RCC 7860 (cell line): ENCODE measurements around the gene SERPINA5.
"Not testable (repeated sequence)": the region's sequence is repeated elsewhere in the genome, so short reads cannot be mapped to it uniquely, and the experiment has no call there.

ENCODE experiments used
- DNase-seq: peaks from one replicate; pipeline ENCODE4 v3.0.0-alpha.2; 2015; ENCODE audit warnings: low spot score
- FAIRE-seq: peaks from 2 replicates; lab custom pipeline; 2012; peaks lifted over from hg19 to GRCh38; lab: Jason Lieb, UNC

SERPINA5 gene

GRCh38 chr14:94598816-94599655, 17.8 kb downstream of the SERPINA5 start:
- FAIRE-seq (peak; percentile 85), DNase-seq (peak; percentile 93)

- DNase-seq (peak; percentile 41), FAIRE-seq (no peak)
These were observed 18.4 kb downstream of the SERPINA5 start for GRCh38 chr14:94599656-94600004.

DNA sequence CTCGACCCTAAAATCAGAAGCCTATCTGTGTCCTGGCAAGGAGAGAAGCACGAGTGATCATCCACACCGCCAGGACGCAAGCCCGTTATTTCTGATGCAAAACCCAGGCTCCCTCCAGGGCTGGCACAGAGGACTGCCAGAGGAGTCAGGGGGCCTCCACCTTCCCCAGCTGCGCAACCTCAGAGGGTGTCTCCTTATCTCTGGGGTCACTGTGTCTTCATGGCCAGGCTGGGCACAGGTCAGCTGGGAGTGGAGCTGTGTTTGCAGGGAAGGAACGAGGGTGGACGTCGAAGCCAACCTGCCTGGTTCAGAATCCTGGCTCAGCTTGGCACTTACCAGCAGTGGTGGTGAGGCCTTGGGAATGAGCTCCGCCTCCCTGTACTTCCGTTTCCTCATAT, 18.9 kb downstream of the SERPINA5 start:
- FAIRE-seq = no peak

GRCh38 chr14:94601884-94602391, 20.7 kb downstream of the SERPINA5 start:
- DNase-seq = peak; percentile 31
- no peak for FAIRE-seq

More for the DNA sequence above, 18.9 kb downstream of the SERPINA5 start:
- no peak for DNase-seq

DNA sequence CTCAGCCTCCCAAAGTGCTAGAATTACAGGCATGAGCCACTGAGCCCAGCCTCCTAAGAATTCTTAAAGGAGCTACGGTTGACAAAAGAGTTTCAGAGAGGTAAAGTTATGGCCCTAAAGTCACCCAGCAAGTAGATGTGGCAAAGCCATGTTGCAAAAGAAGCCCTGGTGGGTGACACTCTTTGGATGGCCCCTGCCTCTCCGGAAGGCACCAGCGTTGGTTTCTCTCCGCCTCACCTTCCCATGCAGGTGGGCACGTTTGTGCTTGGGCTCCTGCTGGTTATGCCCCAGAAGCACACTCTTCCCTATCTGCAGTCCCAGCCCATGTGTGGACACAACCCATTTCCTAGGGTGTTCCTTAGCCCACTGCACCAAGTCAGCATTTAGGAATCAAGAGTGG, 21.5 kb downstream of the SERPINA5 start:
- no peak for FAIRE-seq
- no peak for DNase-seq

- DNase-seq (no peak), FAIRE-seq (no peak)
These were observed 24.1 kb downstream of the SERPINA5 start for GRCh38 chr14:94605361-94605760.

DNA sequence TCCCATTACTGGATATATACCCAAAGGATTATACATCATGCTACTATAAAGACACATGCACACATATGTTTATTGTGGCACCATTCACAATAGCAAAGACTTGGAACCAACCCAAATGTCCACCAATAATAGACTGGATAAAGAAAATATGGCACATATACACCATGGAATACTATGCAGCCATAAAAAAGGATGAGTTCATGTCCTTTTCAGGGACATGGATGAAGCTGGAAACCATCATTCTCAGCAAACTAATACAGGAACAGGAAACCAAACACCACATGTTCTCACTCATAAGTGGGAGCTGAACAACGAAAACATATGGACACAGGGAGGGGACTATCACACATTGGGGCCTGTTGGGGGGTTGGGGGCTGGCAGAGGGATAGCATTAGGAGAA, 27.7 kb downstream of the SERPINA5 start:
- DNase-seq, FAIRE-seq: not testable (repeated sequence)

GRCh38 chr14:94611179-94611578, 30.0 kb downstream of the SERPINA5 start:
- DNase-seq (no peak), FAIRE-seq (no peak)

GRCh38 chr14:94612174-94612573, 30.9 kb downstream of the SERPINA5 start, which contains the start of gene SERPINA3:
Gene SERPINA3, plus strand, starts transcription at chr14:94612391. Its CDS starts 2,051 bp downstream, at chr14:94614442.
- FAIRE-seq (no peak), DNase-seq (no peak)

GRCh38 chr14:94612580-94613554, 31.6 kb downstream of the SERPINA5 start:
- FAIRE-seq = no peak
- no peak for DNase-seq

GRCh38 chr14:94613720-94614644, 32.8 kb downstream of the SERPINA5 start:
- FAIRE-seq = no peak

DNA sequence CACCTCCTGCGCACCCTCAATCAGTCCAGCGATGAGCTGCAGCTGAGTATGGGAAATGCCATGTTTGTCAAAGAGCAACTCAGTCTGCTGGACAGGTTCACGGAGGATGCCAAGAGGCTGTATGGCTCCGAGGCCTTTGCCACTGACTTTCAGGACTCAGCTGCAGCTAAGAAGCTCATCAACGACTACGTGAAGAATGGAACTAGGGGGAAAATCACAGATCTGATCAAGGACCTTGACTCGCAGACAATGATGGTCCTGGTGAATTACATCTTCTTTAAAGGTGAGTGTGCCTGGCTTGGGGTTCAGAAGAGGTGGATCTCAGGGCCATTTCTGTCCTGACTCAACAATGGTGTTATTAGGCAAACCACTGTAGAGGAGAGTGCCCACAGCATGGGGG, 33.6 kb downstream of the SERPINA5 start:
- DNase-seq (no peak), FAIRE-seq (no peak)

More at GRCh38 chr14:94613720-94614644, 32.8 kb downstream of the SERPINA5 start:
- no peak for DNase-seq

DNA sequence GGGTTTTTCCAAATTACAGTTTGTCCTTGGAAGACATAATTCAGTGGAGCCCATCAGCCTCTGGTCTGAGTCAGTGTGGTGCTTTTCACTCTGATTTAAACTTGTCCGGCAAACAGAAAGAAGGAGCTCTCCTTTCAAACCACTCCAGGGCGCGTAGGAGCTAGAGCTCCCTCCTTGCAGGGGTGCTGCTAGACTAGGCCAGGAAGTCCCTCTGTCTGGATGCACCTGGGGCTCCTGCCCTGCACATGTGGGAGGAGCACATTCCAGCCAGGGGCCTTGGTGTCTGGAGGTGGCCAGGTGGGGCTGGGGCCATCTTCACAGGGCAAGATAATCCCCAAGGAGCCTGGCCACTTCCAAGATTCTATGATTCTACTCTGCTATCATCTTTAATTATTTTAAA, 34.0 kb downstream of the SERPINA5 start:
- no peak for DNase-seq
- no peak for FAIRE-seq

GRCh38 chr14:94615823-94616570, 34.8 kb downstream of the SERPINA5 start:
- DNase-seq (no peak), FAIRE-seq (no peak)

- no peak for FAIRE-seq
- no peak for DNase-seq
These were observed 36.2 kb downstream of the SERPINA5 start for GRCh38 chr14:94617366-94617941.

DNA sequence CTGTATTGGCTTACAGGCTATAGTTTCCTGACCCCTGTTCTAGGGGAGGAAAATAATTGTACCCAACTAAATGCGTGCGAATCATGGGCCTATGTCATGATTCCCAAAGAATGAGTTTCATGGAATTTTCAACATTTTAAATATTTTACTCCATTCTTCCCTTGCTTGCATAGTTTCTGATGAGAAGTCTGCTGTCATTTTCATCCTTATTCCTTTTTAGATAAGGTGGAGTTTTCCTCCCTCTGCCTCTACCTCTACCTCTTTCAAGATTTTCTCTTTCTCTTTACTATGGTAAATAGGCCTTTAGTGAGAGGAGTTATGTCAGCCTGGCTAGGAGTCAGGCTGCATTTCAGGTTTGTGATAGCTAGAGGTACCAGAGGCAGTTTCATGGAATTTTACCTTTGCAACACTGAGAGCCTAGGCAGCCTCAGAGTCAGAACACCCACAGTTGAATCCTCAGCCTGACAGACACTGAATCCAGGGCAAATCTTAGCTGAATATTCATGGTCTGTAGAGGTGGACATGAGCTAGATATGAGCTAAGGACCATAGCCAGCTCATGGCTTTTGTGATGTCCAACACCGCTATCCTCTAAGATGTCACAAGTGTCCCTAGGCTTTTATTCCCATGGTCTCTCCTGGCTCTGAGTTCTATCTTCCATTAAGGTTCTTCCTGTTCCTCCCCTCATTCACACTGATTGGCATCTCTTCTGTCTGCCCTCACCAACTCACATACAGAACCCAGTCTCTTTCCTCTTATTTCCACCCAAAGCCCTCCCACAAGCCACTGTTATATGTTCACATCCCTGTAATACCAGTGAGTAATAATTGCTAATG, 37.0 kb downstream of the SERPINA5 start:
- FAIRE-seq (no peak), DNase-seq (no peak)

DNA sequence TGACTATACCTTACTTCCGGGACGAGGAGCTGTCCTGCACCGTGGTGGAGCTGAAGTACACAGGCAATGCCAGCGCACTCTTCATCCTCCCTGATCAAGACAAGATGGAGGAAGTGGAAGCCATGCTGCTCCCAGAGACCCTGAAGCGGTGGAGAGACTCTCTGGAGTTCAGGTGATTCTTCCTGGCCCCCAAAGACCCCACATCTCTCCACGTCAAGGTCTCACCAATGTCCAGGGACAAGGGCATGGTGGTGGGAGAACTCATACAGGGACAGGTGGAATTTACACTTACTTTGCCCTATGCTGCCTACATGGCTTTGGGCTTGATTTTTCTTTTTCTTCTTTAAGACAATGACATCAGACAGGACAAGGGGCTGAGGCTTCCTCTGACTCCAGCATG, 38.1 kb downstream of the SERPINA5 start:
- FAIRE-seq = no peak
- no peak for DNase-seq

GRCh38 chr14:94620597-94620996, 39.4 kb downstream of the SERPINA5 start:
- FAIRE-seq (no peak), DNase-seq (no peak)
